ENCODE data around the gene SPA17. TPM values are rescaled to one million over a fixed set of nuclear protein-coding genes. Genes with fewer than 3 reads are reported as not detected.

The SPA17 gene
- total and polyA plus RNA-seq, 9 of the 15 experiments (the other 6 are each of a cell fraction or from before 2014, with no cell fraction given): 6.0 to 19.5 (median 12.6) TPM

DNA sequence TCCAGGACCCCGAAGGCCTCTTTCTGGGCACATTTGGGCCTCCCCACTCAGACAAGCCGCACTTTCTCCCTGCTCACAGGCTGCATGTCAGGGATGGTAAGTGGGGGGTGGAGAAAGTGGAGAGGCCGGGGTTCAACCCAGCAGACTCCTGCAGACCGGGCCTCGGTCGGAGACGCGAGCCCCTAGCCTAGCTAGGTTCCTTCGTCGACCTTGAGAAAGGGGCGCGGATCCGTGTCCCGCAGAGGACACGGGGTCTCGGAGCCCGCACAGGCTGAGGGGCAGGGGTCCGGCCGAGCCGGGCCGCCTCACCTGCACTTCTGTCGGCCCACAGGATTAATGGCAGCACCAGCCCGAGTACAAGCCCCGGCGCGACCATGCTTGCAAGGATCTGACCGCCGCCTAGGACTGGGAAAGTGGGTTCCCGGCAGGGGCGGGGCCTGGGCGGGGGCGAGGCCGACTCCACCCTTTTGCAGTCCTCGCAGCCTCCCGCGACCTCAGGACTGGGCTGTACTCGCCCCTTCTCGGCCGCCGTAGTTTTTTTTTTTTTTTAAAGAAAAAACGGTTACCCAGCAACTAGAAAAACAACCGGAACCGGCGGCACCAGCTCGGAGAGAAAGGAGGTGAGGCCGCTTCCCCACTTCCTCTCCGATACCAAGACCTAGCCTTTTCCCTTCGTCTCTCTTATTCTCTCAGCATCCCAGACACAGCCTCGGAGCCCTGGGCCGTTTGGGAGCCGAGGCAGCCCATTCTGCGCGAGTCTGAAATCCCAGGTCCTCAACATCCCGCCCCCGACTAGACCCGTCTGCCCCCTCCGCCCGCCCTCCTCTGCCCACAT lies at the start of gene SPA17, which contains the start of gene SIAE (continued):
- TF ChIP-seq, protein P1, sequence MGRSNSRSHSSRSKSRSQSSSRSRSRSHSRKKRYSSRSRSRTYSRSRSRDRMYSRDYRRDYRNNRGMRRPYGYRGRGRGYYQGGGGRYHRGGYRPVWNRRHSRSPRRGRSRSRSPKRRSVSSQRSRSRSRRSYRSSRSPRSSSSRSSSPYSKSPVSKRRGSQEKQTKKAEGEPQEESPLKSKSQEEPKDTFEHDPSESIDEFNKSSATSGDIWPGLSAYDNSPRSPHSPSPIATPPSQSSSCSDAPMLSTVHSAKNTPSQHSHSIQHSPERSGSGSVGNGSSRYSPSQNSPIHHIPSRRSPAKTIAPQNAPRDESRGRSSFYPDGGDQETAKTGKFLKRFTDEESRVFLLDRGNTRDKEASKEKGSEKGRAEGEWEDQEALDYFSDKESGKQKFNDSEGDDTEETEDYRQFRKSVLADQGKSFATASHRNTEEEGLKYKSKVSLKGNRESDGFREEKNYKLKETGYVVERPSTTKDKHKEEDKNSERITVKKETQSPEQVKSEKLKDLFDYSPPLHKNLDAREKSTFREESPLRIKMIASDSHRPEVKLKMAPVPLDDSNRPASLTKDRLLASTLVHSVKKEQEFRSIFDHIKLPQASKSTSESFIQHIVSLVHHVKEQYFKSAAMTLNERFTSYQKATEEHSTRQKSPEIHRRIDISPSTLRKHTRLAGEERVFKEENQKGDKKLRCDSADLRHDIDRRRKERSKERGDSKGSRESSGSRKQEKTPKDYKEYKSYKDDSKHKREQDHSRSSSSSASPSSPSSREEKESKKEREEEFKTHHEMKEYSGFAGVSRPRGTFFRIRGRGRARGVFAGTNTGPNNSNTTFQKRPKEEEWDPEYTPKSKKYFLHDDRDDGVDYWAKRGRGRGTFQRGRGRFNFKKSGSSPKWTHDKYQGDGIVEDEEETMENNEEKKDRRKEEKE (IDR thresholded peaks at IDR 0.05; ENCODE audit: borderline replicate concordance in 1 of 2, control insufficient read depth in 1 of 2, low read depth in 2 of 2, low read length in 1 of 2): 0 out of 4 replicates have a peak, but pooled peaks of 1 of the 2 experiments have one; percentile 51
- TF ChIP-seq KLF16 (IDR thresholded peaks at IDR 0.05) (peak; percentile 62; the same call in 1 of the 2 replicates), FOXK2 (conservative IDR thresholded peaks at IDR 0.05 in 1 of 2, IDR thresholded peaks at IDR 0.05 in 1 of 2; ENCODE audit: low read depth in 2 of 2) (peak in 1 of 2 experiments; percentile 84; a peak in 2 of 4 replicates), SRSF7 (optimal IDR thresholded peaks at IDR 0.05; ENCODE audit: low read depth, low read length) (no peak), FOXM1 (IDR thresholded peaks at IDR 0.05; ENCODE audit: low read depth) (peak; percentile 83), FOXM1 (CRISPR knock-in tag; IDR thresholded peaks at IDR 0.05; ENCODE audit: low read depth) (no peak), TAF1 (IDR thresholded peaks at IDR 0.05; ENCODE audit: control insufficient read depth, extremely low read depth, insufficient read depth, low read length, severe bottlenecking) (peak; percentile 88), BMI1 (IDR thresholded peaks at IDR 0.05; ENCODE audit: low read length) (peak; percentile 47; the same call in 1 of the 2 replicates), TOE1 (IDR thresholded peaks at IDR 0.05; ENCODE audit: borderline replicate concordance) (0 out of 2 replicates have a peak, but pooled peaks have one; percentile 38), TOE1 (CRISPR knock-in tag; IDR thresholded peaks at IDR 0.05; ENCODE audit: borderline replicate concordance, low read depth) (no peak), TAF7 (tag; IDR thresholded peaks at IDR 0.05) (peak; percentile 71), ZNF717 (CRISPR knock-in tag; IDR thresholded peaks at IDR 0.05) (no peak), FOXJ3 (CRISPR knock-in tag; IDR thresholded peaks at IDR 0.05) (peak; percentile 93), KDM5B (IDR thresholded peaks at IDR 0.05; ENCODE audit: insufficient replicate concordance, low read depth, low read length) (peak; percentile 78), HCFC1 (IDR thresholded peaks at IDR 0.05; ENCODE audit: low read depth, low read length) (peak; percentile 51; the same call in 1 of the 2 replicates), RB1 (IDR thresholded peaks at IDR 0.05; ENCODE audit: low read depth) (no peak; the same call in none of the 2 replicates), ZFP30 (CRISPR knock-in tag; IDR thresholded peaks at IDR 0.05; ENCODE audit: borderline replicate concordance) (no peak), MYC (IDR thresholded peaks at IDR 0.05; ENCODE audit: low read depth, low read length) (peak; percentile 44; the same call in 1 of the 2 replicates), MYC (CRISPR knock-in tag; IDR thresholded peaks at IDR 0.05; ENCODE audit: borderline replicate concordance, low read depth) (no peak; the same call in 1 of the 2 replicates), ZC3H8 (IDR thresholded peaks at IDR 0.05) (no peak), EZH2 (IDR thresholded peaks at IDR 0.05; ENCODE audit: borderline replicate concordance, low read depth, low read length) (no peak)
- TF ChIP-seq, protein P2, sequence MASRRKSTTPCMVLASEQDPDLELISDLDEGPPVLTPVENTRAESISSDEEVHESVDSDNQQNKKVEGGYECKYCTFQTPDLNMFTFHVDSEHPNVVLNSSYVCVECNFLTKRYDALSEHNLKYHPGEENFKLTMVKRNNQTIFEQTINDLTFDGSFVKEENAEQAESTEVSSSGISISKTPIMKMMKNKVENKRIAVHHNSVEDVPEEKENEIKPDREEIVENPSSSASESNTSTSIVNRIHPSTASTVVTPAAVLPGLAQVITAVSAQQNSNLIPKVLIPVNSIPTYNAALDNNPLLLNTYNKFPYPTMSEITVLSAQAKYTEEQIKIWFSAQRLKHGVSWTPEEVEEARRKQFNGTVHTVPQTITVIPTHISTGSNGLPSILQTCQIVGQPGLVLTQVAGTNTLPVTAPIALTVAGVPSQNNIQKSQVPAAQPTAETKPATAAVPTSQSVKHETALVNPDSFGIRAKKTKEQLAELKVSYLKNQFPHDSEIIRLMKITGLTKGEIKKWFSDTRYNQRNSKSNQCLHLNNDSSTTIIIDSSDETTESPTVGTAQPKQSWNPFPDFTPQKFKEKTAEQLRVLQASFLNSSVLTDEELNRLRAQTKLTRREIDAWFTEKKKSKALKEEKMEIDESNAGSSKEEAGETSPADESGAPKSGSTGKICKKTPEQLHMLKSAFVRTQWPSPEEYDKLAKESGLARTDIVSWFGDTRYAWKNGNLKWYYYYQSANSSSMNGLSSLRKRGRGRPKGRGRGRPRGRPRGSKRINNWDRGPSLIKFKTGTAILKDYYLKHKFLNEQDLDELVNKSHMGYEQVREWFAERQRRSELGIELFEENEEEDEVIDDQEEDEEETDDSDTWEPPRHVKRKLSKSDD (conservative IDR thresholded peaks at IDR 0.05; ENCODE audit: low read length): no peak

Measured in K562 (cell line).